ENCODE results near the gene PCED1A.

PCED1A gene

GRCh38 chr20:2804041-2804828 is 36.2 kb downstream of the PCED1A start:
- Histone ChIP-seq H3K79me2 (ENCODE audit: insufficient read depth, low read length) (no peaks in the 10 kb centered on the region), H3K4me2 (ENCODE audit: low read length) (no peak overlapping the region), H3K4me3 (ENCODE audit: low read depth, low read length, poor library complexity, severe bottlenecking) (no peak overlapping the region), H3F3A (ENCODE audit: insufficient read depth, low read length) (no peaks in the 10 kb centered on the region), H3K9me3 (ENCODE audit: low read length) (no peaks in the 10 kb centered on the region), H3K36me3 (ENCODE audit: insufficient read depth, low read length) (no peaks in the 10 kb centered on the region), H3K27me3 (ENCODE audit: insufficient read depth, low read length) (no peaks in the 10 kb centered on the region), H4K20me1 (ENCODE audit: insufficient read depth, low read length) (no peaks in the 10 kb centered on the region), H3K4me1 (ENCODE audit: insufficient read depth, low read length, severe bottlenecking) (no peaks in the 10 kb centered on the region), H3K9ac (ENCODE audit: low read length) (no peak overlapping the region), H2AFZ (ENCODE audit: low read length) (no peak overlapping the region), H3K9me2 (ENCODE audit: low read depth, low read length) (no peaks in the 10 kb centered on the region), H3K27ac (ENCODE audit: low read depth, low read length, poor library complexity, severe bottlenecking) (no peak overlapping the region)
- TF ChIP-seq EZH2 (IDR thresholded peaks at IDR 0.05; ENCODE audit: borderline replicate concordance, low read length) (no peak), CTCF (IDR thresholded peaks at IDR 0.05; ENCODE audit: low read length) (no peak)

GRCh38 chr20:2801286-2801728 is 39.1 kb downstream of the PCED1A start:
- no peaks in the 10 kb centered on the region for H3K9me2 ChIP-seq (ENCODE audit: low read depth, low read length)
- no peak overlapping the region for H2AFZ ChIP-seq (ENCODE audit: low read length)
- no peaks in the 10 kb centered on the region for H3K36me3 ChIP-seq (ENCODE audit: insufficient read depth, low read length)
- no peaks in the 10 kb centered on the region for H3F3A ChIP-seq (ENCODE audit: insufficient read depth, low read length)
- TF ChIP-seq EZH2 (IDR thresholded peaks at IDR 0.05; ENCODE audit: borderline replicate concordance, low read length) (no peak), CTCF (IDR thresholded peaks at IDR 0.05; ENCODE audit: low read length) (no peak)
- no peaks in the 10 kb centered on the region for H3K79me2 ChIP-seq (ENCODE audit: insufficient read depth, low read length)
- no peak overlapping the region for H3K9ac ChIP-seq (ENCODE audit: low read length)
- H4K20me1 ChIP-seq (ENCODE audit: insufficient read depth, low read length) = no peaks in the 10 kb centered on the region
- no peaks in the 10 kb centered on the region for H3K4me1 ChIP-seq (ENCODE audit: insufficient read depth, low read length, severe bottlenecking)
- no peak overlapping the region for H3K27ac ChIP-seq (ENCODE audit: low read depth, low read length, poor library complexity, severe bottlenecking)
- H3K9me3 ChIP-seq (ENCODE audit: low read length) = no peaks in the 10 kb centered on the region
- peaks cover 4% of the 10 kb centered on the region; the same call in 1 of the 2 replicates for H3K27me3 ChIP-seq (ENCODE audit: insufficient read depth, low read length)
- H3K4me3 ChIP-seq (ENCODE audit: low read depth, low read length, poor library complexity, severe bottlenecking) = no peak overlapping the region
- no peak overlapping the region for H3K4me2 ChIP-seq (ENCODE audit: low read length)

- no peak within 1 kb of the TSS for H3K4me2 ChIP-seq (ENCODE audit: low read length)
- no peaks in the 10 kb centered on the region for H3K9me2 ChIP-seq (ENCODE audit: low read depth, low read length)
- no peaks in the 10 kb centered on the region for H3K9me3 ChIP-seq (ENCODE audit: low read length)
- no peaks in the 10 kb centered on the region for H3K4me1 ChIP-seq (ENCODE audit: insufficient read depth, low read length, severe bottlenecking)
- no peak within 1 kb of the TSS for H3K4me3 ChIP-seq (ENCODE audit: low read depth, low read length, poor library complexity, severe bottlenecking)
- TF ChIP-seq CTCF (IDR thresholded peaks at IDR 0.05; ENCODE audit: low read length) (no peak), EZH2 (IDR thresholded peaks at IDR 0.05; ENCODE audit: borderline replicate concordance, low read length) (no peak)
- peaks cover 6% of the 10 kb centered on the region; the same call in 1 of the 2 replicates for H3K27me3 ChIP-seq (ENCODE audit: insufficient read depth, low read length)
- H3K27ac ChIP-seq (ENCODE audit: low read depth, low read length, poor library complexity, severe bottlenecking) = no peak within 1 kb of the TSS
- no peaks in the 10 kb centered on the region for H3F3A ChIP-seq (ENCODE audit: insufficient read depth, low read length)
- no peaks in the 10 kb centered on the region for H4K20me1 ChIP-seq (ENCODE audit: insufficient read depth, low read length)
- no peak within 1 kb of the TSS for H2AFZ ChIP-seq (ENCODE audit: low read length)
- no peak within 1 kb of the TSS for H3K9ac ChIP-seq (ENCODE audit: low read length)
- H3K36me3 ChIP-seq (ENCODE audit: insufficient read depth, low read length) = no peaks in the 10 kb centered on the region
- no peaks in the 10 kb centered on the region for H3K79me2 ChIP-seq (ENCODE audit: insufficient read depth, low read length)
These were observed 39.8 kb downstream of the PCED1A start, which contains the start of gene CPXM1 for GRCh38 chr20:2800521-2801285. TSS of gene CPXM1 (minus strand) at chr20:2800627. CDS start at chr20:2800572, 55 bp downstream.

All from OCI-LY1 (cell line).